ENCODE results near the gene PARD3B. TPM values are rescaled to one million over a fixed set of nuclear protein-coding genes. Genes with fewer than 3 reads are reported as not detected.

Gene PARD3B
- total RNA-seq, 1 donor from 2014 or later = 12.3 TPM

DNA sequence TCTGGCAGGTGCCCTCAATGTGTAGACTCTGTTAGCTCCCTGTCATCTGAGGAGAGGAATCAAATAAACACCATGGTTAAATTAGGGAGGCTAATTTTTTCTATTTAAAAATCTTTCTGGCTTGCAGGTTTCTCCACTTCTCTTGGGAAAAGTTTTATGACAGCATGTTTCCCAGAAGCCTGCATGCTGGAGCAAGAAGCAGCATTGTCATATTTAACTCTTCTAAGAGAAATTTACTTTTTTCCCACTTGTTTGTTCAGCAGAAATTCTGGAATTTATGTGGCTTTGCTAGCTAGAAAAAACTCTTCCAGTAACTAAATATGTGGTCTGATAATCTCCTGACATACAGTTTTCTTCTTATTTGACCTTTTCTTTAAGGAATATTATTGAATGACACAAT is 230.5 kb downstream of the PARD3B start:
- Histone ChIP-seq H3K9me3 (no peaks in the 10 kb centered on the region), H3K4me1 (peaks cover 10% of the 10 kb centered on the region), H3K27me3 (no peaks in the 10 kb centered on the region), H3K27ac (no peak overlapping the region), H3K36me3 (no peaks in the 10 kb centered on the region), H3K4me3 (no peak overlapping the region)
- TF ChIP-seq, protein P1, sequence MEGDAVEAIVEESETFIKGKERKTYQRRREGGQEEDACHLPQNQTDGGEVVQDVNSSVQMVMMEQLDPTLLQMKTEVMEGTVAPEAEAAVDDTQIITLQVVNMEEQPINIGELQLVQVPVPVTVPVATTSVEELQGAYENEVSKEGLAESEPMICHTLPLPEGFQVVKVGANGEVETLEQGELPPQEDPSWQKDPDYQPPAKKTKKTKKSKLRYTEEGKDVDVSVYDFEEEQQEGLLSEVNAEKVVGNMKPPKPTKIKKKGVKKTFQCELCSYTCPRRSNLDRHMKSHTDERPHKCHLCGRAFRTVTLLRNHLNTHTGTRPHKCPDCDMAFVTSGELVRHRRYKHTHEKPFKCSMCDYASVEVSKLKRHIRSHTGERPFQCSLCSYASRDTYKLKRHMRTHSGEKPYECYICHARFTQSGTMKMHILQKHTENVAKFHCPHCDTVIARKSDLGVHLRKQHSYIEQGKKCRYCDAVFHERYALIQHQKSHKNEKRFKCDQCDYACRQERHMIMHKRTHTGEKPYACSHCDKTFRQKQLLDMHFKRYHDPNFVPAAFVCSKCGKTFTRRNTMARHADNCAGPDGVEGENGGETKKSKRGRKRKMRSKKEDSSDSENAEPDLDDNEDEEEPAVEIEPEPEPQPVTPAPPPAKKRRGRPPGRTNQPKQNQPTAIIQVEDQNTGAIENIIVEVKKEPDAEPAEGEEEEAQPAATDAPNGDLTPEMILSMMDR (IDR thresholded peaks at IDR 0.05) = no peak
- DNase-seq (ENCODE audit: extremely low spot score in 2 of 2) = no peak
- intact Hi-C loops (cut with DNase I) = no loop called here

DNA sequence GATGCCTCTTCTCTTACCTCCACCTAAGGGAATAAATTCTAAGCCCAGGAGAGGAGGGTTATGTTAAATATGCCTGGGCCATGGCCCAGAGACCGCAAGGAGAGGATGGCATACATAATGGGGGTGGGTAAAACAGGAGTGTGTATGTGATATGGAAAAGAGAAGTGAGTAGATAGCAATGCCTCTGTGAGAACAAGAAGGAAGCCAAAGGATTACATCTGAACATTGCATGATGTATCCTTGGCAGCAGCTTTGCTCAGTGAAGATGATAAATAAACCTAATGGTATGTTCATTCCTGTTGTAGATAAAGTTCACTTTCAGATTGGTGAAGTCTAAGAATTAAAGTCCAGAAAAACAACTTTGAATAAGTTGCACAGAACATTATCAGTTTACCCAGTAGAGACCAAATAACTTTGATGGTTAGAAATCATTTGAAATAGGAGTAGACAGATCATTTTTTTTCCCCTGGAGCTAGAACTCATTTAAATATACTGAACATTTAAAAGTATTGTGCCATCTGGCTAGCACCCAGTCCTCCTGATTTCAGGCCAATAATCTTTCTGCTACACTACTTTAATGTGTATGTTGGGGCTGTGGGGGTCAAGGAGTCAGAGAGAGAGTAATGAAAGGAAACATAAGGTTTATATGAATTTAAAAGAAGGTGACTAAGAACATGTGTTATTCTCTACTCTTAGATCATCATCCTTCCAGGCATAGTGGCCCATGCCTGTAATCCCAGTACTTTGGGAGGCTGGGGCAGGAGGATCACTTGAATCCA is 231.7 kb downstream of the PARD3B start:
- TF ChIP-seq POLR2AphosphoS5 (IDR thresholded peaks at IDR 0.05; ENCODE audit: insufficient read depth in 1 of 2, low read depth in 1 of 2) = no peak
- Histone ChIP-seq H3K4me3 (no peak overlapping the region), H3K36me3 (no peaks in the 10 kb centered on the region), H3K4me1 (peaks cover 10% of the 10 kb centered on the region), H3K27ac (no peak overlapping the region), H3K27me3 (no peaks in the 10 kb centered on the region), H3K9me3 (no peaks in the 10 kb centered on the region)
- DNase-seq (ENCODE audit: extremely low spot score in 2 of 2) = no peak
- intact Hi-C loops (cut with DNase I) = no loop called here

DNA sequence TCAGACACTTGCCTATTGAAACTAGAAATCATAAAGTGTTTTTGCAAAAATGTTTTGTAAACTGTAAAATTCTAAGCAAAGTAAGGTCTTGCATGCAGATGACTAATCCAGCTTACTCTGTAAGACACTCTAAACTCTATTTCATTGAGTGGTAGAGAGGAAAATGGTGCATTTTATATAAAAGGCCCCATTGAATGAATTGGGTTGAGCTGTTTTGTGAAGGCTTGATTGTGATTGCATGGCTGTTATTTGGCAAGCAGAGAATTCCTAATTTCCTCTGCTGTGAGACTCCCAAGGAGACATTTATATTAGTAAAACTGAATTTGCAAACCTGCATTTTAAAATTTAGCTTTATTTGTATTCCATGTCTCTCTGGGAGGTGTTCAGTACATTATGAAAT is 234.5 kb downstream of the PARD3B start:
- no peaks in the 10 kb centered on the region for H3K9me3 ChIP-seq
- peaks cover 10% of the 10 kb centered on the region for H3K4me1 ChIP-seq
- H3K4me3 ChIP-seq = no peak overlapping the region
- intact Hi-C loops (cut with DNase I) = no loop called here
- no peak for TF ChIP-seq POLR2A (IDR thresholded peaks at IDR 0.05)
- TF ChIP-seq, protein P1 (IDR thresholded peaks at IDR 0.05) = no peak
- no peak for TF ChIP-seq POLR2AphosphoS5 (IDR thresholded peaks at IDR 0.05; ENCODE audit: insufficient read depth in 1 of 2, low read depth in 1 of 2)
- no peaks in the 10 kb centered on the region for H3K36me3 ChIP-seq
- no peaks in the 10 kb centered on the region for H3K27me3 ChIP-seq
- H3K27ac ChIP-seq = no peak overlapping the region
- DNase-seq (ENCODE audit: extremely low spot score in 2 of 2) = no peak

DNA sequence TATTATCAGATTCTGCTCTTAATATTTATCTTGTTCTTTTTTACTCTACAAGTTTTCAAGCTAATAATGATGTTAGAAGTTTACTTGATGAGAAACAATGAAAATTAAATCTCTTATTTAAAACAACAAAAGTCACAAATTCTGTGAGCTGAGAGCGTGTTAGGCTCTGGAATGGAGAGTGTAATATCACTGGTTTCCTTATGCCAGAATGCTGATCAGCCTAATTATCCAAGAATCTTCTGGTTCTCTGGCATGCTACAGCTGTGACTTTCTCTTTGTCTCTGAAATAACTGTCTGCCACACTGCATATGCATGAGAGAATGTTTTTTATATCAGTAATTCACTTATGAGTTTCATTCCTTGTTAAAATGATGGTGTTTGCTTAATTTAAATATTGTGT is 236.7 kb downstream of the PARD3B start:
- Histone ChIP-seq H3K27me3 (no peaks in the 10 kb centered on the region), H3K36me3 (no peaks in the 10 kb centered on the region), H3K4me3 (no peak overlapping the region), H3K4me1 (peaks cover 5% of the 10 kb centered on the region), H3K9me3 (no peaks in the 10 kb centered on the region), H3K27ac (no peak overlapping the region)
- TF ChIP-seq, protein P1 (IDR thresholded peaks at IDR 0.05) = no peak
- no peak for TF ChIP-seq POLR2AphosphoS5 (IDR thresholded peaks at IDR 0.05; ENCODE audit: insufficient read depth in 1 of 2, low read depth in 1 of 2)
- TF ChIP-seq POLR2A (IDR thresholded peaks at IDR 0.05) = no peak
- intact Hi-C loops (cut with DNase I) = no loop called here
- no peak for DNase-seq (ENCODE audit: extremely low spot score in 2 of 2)

DNA sequence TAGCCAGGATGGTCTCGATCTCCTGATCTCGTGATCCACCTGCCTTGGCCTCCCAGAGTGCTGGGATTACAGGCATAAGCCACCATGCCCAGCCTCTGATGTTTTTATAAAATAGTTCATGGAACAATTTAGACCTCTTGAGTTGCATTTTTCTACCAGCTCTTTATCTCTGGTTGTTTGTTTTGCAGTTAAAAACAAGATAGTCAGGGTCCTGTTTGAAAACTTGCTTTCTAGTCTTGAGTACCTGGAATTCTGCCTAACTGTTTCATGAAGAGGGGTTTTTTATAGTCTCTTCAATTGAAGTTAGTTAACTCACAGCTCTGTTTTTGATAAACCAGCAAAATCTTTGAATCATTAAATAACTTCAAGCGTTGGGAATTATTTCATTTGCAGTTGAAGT is 244.8 kb downstream of the PARD3B start:
- Histone ChIP-seq H3K4me1 (no peaks in the 10 kb centered on the region), H3K27me3 (no peaks in the 10 kb centered on the region), H3K36me3 (no peaks in the 10 kb centered on the region), H3K27ac (no peak overlapping the region), H3K4me3 (no peak overlapping the region), H3K9me3 (no peaks in the 10 kb centered on the region)
- TF ChIP-seq POLR2A (IDR thresholded peaks at IDR 0.05) = no peak
- DNase-seq (ENCODE audit: extremely low spot score in 2 of 2) = no peak
- intact Hi-C loops (cut with DNase I) = no loop called here

DNA sequence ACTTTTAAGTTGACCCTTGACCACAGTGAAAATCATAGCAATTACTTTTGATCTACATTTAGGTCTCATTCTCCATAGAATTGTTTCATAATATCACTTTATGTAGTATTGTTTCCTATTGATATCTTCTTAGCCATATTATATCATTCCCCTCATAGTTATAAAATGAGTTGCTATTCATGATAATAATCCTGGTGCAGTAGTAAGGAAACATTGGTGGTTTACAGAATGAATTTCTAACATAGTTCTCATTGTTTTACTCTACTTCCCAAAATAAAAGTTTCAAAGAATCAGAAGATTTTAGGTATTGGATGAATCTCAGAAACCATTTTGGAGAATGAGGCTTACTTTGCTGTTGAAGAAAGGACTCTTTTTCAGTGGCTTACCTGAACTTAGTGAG is 246.0 kb downstream of the PARD3B start:
- Histone ChIP-seq H3K4me1 (no peaks in the 10 kb centered on the region), H3K27ac (no peak overlapping the region), H3K4me3 (no peak overlapping the region), H3K36me3 (no peaks in the 10 kb centered on the region), H3K9me3 (no peaks in the 10 kb centered on the region), H3K27me3 (no peaks in the 10 kb centered on the region)
- DNase-seq (ENCODE audit: extremely low spot score in 2 of 2) = no peak
- intact Hi-C loops (cut with DNase I) = no loop called here
- TF ChIP-seq POLR2AphosphoS5 (IDR thresholded peaks at IDR 0.05; ENCODE audit: insufficient read depth in 1 of 2, low read depth in 1 of 2) (no peak), POLR2A (IDR thresholded peaks at IDR 0.05) (no peak)
- TF ChIP-seq, protein P1 (IDR thresholded peaks at IDR 0.05) = no peak
